IPS-NIHi7 (cell line): ENCODE results near the gene PACRG.

Experiments used
- DNase-seq: peaks from one replicate; pipeline ENCODE4 v3.0.0; 2012; ENCODE audit warnings: mixed read lengths; ENCODE audit errors: extremely low spot score

The PACRG gene

GRCh38 chr6:163333701-163334663, 606.2 kb downstream of the PACRG start:
- DNase-seq, result no peak

- DNase-seq, result no peak
Measured at GRCh38 chr6:163335056-163335455, 607.3 kb downstream of the PACRG start.

- no peak for DNase-seq
Measured at GRCh38 chr6:163335671-163336545, 608.1 kb downstream of the PACRG start.

GRCh38 chr6:163336961-163337360, 609.2 kb downstream of the PACRG start:
- no peak for DNase-seq

GRCh38 chr6:163337958-163338357, 610.2 kb downstream of the PACRG start:
- no peak for DNase-seq

GRCh38 chr6:163338671-163339405, 611.1 kb downstream of the PACRG start:
- DNase-seq, result no peak

- DNase-seq, result no peak
Measured at GRCh38 chr6:163339466-163339865, 611.7 kb downstream of the PACRG start.

- DNase-seq, result no peak
Measured at GRCh38 chr6:163340201-163340887, 612.6 kb downstream of the PACRG start.

GRCh38 chr6:163341224-163342061, 613.7 kb downstream of the PACRG start:
- no peak for DNase-seq

GRCh38 chr6:163342571-163343539, 615.1 kb downstream of the PACRG start:
- DNase-seq, result no peak

- DNase-seq, result no peak
Measured at GRCh38 chr6:163343609-163344008, 615.8 kb downstream of the PACRG start.

- DNase-seq, result no peak
Measured at GRCh38 chr6:163344411-163344810, 616.6 kb downstream of the PACRG start.

GRCh38 chr6:163345931-163346330, 618.2 kb downstream of the PACRG start:
- no peak for DNase-seq

GRCh38 chr6:163346497-163346961, 618.8 kb downstream of the PACRG start:
- DNase-seq, result no peak

GRCh38 chr6:163347021-163347446, 619.3 kb downstream of the PACRG start:
- no peak for DNase-seq

- DNase-seq, result no peak
Measured at GRCh38 chr6:163348789-163349680, 621.3 kb downstream of the PACRG start.

- DNase-seq, result no peak
Measured at GRCh38 chr6:163349696-163350095, 621.9 kb downstream of the PACRG start.

GRCh38 chr6:163351013-163351412, 623.2 kb downstream of the PACRG start:
- DNase-seq, result no peak
